ENCODE measurements around the gene SCN8A. TPM values are rescaled to one million over a fixed set of nuclear protein-coding genes. Genes with fewer than 3 reads are reported as not detected.

Gene SCN8A
- total RNA-seq, 1 donor from 2014 or later = 2.7 TPM

DNA sequence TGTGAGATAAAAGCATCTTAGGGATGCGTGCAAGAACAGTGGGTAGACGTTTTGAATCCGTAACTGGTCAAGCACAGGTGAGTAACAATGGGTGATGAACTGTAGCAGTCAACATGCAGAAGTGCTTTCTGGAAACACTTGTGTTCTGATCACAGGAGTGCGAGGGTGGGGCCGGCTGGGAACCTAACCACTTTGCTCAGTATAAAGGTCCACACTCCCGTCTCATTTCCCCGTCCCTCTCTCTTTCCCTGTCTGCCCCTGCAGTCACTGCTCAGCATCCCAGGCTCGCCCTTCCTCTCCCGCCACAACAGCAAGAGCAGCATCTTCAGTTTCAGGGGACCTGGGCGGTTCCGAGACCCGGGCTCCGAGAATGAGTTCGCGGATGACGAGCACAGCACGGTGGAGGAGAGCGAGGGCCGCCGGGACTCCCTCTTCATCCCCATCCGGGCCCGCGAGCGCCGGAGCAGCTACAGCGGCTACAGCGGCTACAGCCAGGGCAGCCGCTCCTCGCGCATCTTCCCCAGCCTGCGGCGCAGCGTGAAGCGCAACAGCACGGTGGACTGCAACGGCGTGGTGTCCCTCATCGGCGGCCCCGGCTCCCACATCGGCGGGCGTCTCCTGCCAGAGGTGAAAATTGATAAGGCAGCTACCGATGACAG lies 130.4 kb downstream of the SCN8A start:
- no peak overlapping the region for H3K4me3 Mint-ChIP-seq
- H3K36me3 Mint-ChIP-seq = no peaks in the 10 kb centered on the region
- H3K27me3 Mint-ChIP-seq (ENCODE audit: low read depth) = peaks cover 6% of the 10 kb centered on the region
- peaks cover 7% of the 10 kb centered on the region for H3K4me1 Mint-ChIP-seq
- no peak for TF ChIP-seq CTCF (IDR thresholded peaks at IDR 0.05; ENCODE audit: unreplicated experiment)
- no peak for DNase-seq (ENCODE audit: low spot score in 2 of 2, unreplicated experiment in 2 of 2)
- H3K27ac Mint-ChIP-seq = no peak overlapping the region
- no peaks in the 10 kb centered on the region for H3K9me3 Mint-ChIP-seq

- Mint-ChIP-seq H3K4me3 (no peak overlapping the region), H3K9me3 (no peaks in the 10 kb centered on the region), H3K36me3 (no peaks in the 10 kb centered on the region), H3K4me1 (peaks cover 7% of the 10 kb centered on the region), H3K27ac (no peak overlapping the region), H3K27me3 (ENCODE audit: low read depth) (peaks cover 6% of the 10 kb centered on the region)
- no peak for TF ChIP-seq CTCF (IDR thresholded peaks at IDR 0.05; ENCODE audit: unreplicated experiment)
- no peak for DNase-seq (ENCODE audit: low spot score in 2 of 2, unreplicated experiment in 2 of 2)
These were observed 131.4 kb downstream of the SCN8A start for GRCh38 chr12:51722431-51722830.

DNA sequence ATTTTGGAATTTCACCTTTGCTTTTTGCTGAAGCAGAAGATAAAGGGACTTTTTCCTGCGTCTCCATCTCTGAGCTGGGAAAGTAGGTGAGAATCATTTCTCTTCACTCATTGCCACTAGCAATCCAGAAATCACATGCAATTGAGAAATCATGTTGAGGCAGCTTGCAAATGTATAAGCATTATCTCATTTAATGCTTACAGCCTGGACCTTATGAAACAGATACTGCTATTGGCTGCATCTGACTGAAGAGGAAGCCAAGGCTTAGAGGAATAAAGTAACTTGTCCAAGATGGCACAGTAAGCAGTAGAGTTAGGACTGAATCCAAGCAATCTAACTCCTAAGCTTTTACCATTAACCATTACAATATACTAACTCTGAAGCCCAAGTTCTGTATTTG lies 135.1 kb downstream of the SCN8A start:
- Mint-ChIP-seq H3K9me3 (no peaks in the 10 kb centered on the region), H3K4me1 (peaks cover 7% of the 10 kb centered on the region), H3K4me3 (no peak overlapping the region), H3K36me3 (no peaks in the 10 kb centered on the region), H3K27ac (no peak overlapping the region), H3K27me3 (ENCODE audit: low read depth) (peaks cover 6% of the 10 kb centered on the region)
- no peak for TF ChIP-seq CTCF (IDR thresholded peaks at IDR 0.05; ENCODE audit: unreplicated experiment)
- DNase-seq (ENCODE audit: low spot score in 2 of 2, unreplicated experiment in 2 of 2) = no peak

DNA sequence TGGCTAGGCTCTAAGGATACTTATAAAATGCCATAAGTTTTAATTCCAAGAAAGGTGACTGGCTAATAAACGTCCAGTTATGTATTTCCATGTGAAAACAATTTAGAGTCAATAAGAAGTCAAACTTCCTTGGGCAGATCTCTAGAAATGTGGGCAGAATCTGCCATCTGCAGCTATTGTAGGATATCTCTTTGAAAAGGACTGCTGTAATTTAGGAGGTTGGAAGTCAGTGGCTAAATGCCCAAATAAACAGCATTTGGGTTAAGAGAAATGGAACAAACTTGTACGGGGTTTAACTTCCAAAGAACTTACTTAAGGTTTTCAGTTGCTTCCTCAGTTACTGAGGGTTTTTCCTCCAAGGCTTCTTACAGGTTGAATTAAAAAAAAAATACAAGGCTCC lies 135.9 kb downstream of the SCN8A start:
- TF ChIP-seq CTCF (IDR thresholded peaks at IDR 0.05; ENCODE audit: unreplicated experiment) = no peak
- Mint-ChIP-seq H3K27me3 (ENCODE audit: low read depth) (peaks cover 5% of the 10 kb centered on the region), H3K4me3 (no peak overlapping the region), H3K27ac (no peak overlapping the region), H3K4me1 (peaks cover 5% of the 10 kb centered on the region), H3K36me3 (no peaks in the 10 kb centered on the region), H3K9me3 (peaks cover 4% of the 10 kb centered on the region)
- DNase-seq (ENCODE audit: low spot score in 2 of 2, unreplicated experiment in 2 of 2) = no peak

DNA sequence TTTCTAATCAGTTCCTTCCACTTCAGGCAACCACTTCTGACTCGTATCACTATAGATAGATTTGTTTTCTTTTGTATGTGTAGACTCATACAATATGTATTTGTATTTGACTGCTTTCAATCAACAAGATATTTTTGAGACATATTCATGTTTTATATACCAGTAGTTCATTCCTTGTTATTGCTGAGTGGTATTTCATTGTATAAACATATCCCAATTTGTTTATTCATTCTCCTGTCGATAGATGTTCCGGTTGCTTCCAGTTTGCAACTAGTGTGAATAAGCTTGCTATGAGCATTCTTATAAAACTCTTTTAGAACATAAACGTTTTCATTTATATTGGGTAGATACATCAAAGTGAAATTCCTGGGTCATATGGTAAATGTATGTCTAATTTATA lies 138.3 kb downstream of the SCN8A start:
- no peaks in the 10 kb centered on the region for H3K27me3 Mint-ChIP-seq (ENCODE audit: low read depth)
- H3K27ac Mint-ChIP-seq = no peak overlapping the region
- peaks cover 28% of the 10 kb centered on the region for H3K9me3 Mint-ChIP-seq
- no peak overlapping the region for H3K4me3 Mint-ChIP-seq
- TF ChIP-seq CTCF (IDR thresholded peaks at IDR 0.05; ENCODE audit: unreplicated experiment) = no peak
- DNase-seq (ENCODE audit: low spot score in 2 of 2, unreplicated experiment in 2 of 2) = no peak
- no peaks in the 10 kb centered on the region for H3K4me1 Mint-ChIP-seq
- H3K36me3 Mint-ChIP-seq = peaks cover 1% of the 10 kb centered on the region

- Mint-ChIP-seq H3K9me3 (peaks cover 38% of the 10 kb centered on the region), H3K4me1 (no peaks in the 10 kb centered on the region), H3K27me3 (ENCODE audit: low read depth) (no peaks in the 10 kb centered on the region), H3K4me3 (no peak overlapping the region), H3K27ac (no peak overlapping the region), H3K36me3 (peaks cover 1% of the 10 kb centered on the region)
- TF ChIP-seq CTCF (IDR thresholded peaks at IDR 0.05; ENCODE audit: unreplicated experiment) = no peak
- no peak for DNase-seq (ENCODE audit: low spot score in 2 of 2, unreplicated experiment in 2 of 2)
These were observed 139.7 kb downstream of the SCN8A start for GRCh38 chr12:51730745-51731144.
